RPMI8226 (cell line): ENCODE data around the gene SNTG2.
A peak's percentile ranks its signal among the peaks of the same experiment; 100 is the strongest.

Experiments
- DNase-seq: peaks from one replicate; pipeline ENCODE4 v3.0.0-alpha.2; 2015

SNTG2 gene

DNA sequence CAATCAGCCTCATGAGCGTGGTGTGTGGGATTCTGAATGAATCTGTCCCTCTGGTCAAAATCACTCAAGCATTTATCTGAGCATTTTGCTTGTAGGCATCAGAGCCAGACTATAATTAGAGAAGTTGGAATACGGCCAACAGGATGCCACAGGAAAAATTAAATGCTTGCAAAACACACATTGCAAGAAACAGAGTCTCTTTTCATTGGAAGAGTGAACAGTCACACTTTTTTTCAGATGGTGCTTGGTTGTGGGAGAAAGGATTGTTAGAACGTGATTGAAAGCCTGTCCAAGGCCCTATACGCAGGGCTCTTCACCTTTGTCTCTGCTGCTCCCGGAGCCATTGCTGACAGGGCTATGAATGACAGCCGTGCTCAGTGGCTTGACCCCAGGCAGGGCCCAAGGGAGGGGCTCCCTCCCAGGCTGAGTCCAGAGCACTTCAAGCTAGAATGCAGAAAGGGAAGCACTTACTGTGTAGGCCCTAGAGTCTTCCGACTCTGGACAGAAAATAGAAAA, 59.8 kb downstream of the SNTG2 start:
- peak; percentile 24 for DNase-seq

DNA sequence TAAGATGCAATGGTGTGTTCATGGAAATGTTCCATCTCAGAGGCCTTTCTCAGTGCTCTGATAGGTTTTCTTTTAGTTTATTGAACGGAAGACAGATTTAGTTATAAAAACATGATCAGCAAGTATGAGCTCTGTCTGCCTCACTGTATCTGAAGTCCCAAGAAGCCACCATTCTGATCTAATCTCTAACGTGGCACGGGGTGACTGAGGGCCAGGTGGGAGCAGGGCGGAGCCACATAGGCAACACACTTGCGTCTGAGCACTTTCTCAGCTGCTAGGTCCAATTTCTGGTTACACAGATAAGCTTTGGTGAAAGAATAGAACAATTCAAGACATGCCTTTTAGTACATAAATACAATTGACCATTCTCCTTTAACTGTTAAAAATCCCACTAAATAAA, 60.4 kb downstream of the SNTG2 start:
- DNase-seq: no peak

DNA sequence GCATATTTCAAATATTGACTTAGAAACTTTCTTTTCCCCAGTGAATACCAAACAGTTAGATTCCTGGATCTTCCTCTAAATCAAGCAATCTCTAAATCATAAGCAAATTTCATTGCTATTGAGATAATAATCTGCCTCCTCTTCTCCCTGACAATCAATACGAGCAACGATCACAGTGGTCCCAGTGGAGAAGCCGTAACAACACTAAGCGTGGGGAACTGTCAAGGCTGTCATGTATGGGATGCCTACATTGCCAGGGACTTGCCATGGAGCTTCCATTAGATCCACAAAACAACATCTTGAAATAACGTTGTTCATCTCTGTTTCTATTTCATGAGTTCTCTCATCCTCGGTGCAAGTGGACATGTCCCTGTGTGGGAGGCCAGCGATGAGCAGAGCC, 61.3 kb downstream of the SNTG2 start:
- no peak for DNase-seq

DNA sequence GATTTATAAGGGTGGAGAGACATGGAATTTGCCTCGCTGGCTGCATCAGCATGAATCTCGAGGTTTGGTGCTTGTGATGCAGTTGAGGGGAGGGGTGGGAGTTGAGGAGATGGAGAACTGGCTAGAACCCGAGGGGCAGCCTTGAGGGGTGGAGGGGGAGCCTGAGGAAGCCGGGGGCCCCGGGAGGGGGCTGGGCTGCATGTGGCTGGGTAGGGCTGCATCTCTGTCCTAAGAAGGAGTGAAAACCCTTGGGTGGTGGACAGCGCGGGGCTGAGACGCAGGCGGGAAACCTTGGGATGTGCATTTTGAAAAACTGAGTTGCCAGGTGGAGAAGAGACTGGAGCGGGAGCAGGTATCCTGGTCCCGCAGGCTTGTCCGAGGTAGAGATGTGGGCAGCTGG, 64.2 kb downstream of the SNTG2 start:
- no peak for DNase-seq

DNA sequence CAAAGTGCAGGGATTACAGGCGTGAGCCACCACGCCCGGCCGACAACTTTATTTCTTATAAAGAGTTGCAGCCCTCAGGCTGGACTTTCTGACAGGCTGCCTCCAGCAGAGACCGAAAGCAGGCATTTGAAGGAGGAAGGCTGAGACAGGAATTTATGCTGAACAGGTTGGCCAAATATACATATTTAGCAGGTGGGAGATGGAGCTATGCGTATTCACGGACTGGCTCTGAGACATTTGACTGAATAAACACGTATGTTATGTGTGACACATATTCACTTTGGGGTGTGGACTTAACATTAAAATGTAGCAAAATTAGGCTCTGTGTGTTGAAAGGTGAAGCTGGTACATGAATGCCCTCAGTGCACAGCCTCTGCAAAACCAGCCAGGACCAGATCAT, 65.9 kb downstream of the SNTG2 start:
- no peak for DNase-seq

DNA sequence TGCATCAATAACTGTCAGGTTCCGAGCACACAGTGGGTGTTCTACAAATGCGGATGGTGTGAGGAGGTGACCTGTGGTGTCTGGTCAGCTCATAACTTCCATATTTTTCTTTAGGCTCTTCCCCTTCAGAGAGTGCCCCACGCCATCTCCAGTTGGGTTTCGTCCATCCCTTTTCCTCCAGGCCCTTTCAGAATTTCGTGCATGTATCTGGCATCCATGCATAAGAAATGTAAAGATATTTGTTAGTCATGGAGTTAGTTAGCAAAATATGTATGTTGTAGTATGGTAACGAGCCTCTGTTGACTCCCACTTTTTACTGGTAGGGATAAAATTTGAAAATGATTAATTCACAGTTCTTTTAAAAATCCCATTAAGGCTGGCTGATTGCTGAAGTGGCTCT, 67.2 kb downstream of the SNTG2 start:
- DNase-seq: no peak

DNA sequence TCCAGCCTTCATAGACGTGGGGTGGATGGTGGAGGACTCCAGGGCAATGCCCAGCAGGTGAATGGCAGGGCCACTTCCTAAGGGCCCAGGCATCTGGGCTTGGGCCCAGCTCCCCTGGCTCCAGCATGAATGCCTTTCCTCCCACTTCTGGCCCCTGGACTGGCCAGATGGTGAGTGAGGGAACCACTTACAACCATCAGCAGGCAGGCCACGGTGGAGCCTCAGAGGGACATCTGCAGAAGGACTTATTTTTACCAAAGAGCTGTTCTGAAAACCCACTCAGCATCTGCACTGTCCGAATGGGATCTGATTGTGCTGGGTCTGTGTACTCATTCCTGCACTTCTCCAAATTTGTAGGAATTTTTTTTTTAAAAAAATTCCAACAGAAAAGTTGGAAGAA, 69.6 kb downstream of the SNTG2 start:
- DNase-seq: no peak

DNA sequence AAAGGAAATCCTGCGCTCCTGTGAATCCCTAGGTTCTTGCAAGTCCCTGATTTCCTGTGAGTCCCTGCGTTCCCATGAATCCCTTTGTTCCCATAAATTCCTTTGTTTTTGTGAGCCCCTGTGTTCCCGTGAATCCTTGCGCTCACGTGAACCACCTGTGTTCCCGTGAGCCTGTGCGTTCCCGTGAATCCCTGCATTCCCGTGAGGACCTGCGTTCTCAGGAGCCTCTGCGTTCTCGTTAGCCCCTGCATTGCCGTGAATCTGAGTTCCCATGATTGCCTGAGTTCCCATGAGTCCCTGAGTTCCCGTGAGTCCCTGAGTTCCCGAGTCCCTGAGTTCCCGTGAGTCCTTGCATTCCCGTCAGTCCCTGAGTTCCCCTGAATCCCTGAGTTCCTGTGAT, 71.5 kb downstream of the SNTG2 start:
- no peak for DNase-seq

DNA sequence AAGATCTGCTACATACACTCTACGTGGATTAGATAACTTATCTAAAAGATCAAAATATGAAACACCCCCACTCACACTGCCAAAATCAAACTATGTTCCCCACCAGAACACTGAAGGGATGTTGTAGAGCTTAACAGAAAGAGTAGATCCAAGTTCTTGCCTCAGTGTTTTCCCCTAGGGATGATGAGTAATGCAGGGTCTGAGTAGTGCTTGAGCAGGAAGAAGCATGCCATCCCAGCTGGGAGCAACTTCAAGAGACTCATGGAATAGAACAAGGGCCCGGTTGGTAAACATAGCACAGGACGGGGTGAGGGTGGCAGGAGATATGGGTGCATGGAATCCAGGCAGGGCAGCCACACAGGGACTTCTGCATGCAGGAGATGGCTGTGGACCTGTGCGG, 74.3 kb downstream of the SNTG2 start:
- no peak for DNase-seq

DNA sequence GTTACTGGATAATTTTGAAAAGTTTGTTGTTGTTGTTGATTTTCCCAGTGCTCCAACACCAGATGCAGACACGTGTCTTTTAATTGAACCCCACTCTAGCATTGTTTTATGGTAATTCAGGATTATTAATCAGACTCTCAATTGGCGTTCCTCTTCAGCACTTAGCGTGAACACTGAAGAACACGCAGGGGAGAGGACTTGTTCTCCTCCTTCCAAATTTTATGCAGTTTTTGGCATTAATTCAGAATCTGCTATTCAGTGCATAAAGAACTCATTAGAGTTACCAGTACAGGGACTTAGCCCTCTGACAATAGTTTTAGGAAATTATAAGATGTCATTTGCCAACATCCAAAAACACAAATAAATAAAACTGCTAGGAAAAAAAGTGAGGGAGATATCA, 75.5 kb downstream of the SNTG2 start:
- DNase-seq: no peak

DNA sequence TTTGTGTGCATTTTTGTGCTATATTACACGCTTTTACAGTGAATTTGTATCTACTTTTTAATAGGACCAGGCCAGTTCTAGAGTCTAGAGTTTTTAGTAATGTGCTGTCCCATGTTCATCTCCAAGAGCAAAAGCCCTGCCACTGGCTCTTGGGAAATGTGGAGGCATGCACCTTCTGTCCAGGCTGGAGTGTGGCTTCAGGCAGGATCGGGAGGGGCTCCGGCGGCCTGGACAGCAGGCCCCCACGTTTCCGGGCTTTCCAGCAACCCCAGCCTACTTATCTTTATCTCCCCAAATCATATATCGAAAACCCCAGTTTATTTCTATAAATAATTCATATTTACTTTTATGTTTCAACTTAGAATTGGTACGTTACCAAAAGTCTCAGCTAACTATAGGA, 78.2 kb downstream of the SNTG2 start:
- no peak for DNase-seq

DNA sequence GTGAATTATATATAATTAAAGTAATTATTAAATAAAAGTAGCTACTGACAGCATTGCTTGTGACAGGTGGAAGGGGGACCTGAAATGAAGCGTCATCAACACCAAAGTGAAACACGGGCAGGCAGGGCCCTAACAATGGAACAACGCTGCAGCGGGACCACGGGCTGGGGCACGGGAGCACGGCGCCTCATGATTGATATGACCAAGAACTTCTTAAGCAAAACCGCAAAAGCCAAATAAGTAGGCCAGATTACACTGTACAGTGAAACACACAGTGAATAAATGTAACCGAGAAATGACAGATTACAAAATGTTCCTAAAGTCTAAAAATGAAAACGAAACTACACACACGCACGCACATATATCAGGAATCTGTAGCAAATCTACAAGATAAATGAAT, 81.4 kb downstream of the SNTG2 start:
- peak; percentile 12 for DNase-seq

DNA sequence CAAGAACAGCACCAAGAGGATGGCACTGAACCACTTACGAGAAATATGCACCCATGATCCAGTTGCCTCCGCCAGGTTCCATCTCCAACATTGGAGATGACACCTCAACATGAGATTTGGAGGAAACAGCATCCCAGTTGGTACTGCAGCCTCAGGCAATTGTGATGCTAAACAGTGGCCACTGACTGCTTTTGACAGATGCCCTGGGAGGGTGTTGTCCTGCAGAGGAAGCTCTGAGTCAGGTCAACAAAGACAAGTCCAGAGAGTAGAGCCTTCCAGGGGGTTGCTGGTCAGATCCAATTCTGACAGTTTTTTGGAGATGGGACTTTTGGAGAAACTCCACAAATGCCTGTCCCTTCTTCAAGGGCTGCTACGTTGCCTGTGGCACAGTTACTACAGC, 82.4 kb downstream of the SNTG2 start:
- no peak for DNase-seq

DNA sequence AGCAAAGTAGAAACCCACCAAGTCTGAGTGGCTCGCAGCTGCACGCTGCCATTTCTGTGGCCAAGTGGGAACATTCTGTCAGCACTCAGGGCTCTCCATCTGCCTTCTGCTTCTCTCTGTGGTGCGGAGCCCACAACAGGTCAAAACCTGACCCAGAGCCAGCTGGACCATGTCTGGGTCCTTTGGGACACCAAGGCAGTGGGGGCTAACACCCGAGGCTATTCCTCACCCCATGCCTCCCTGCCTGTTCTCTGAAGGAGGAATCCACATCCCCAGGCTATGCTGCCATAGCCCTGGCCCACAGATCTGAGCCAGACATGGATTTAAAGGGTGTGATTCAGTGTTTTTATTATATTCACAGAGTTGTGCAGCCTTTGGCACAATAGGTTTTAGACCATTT, 86.4 kb downstream of the SNTG2 start:
- no peak for DNase-seq

DNA sequence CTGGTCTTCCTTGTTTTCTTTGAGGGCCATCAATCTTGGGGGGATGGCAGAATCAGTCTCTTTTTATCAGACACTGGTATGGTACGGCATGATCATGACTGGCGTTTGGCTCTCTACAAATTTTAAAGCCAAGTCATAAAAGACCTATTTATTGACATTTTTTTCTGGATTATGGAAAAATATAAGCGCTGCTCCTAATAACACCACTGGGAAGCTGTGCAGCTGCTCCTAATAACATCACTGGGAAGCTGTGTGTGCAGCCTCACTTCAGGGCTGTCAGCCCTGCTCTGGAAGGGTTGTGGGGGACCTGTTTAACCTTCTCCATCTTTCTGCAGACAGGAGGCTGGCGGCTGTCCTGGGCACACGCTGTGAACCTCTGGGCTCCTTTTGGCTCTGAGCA, 88.9 kb downstream of the SNTG2 start:
- DNase-seq: no peak

DNA sequence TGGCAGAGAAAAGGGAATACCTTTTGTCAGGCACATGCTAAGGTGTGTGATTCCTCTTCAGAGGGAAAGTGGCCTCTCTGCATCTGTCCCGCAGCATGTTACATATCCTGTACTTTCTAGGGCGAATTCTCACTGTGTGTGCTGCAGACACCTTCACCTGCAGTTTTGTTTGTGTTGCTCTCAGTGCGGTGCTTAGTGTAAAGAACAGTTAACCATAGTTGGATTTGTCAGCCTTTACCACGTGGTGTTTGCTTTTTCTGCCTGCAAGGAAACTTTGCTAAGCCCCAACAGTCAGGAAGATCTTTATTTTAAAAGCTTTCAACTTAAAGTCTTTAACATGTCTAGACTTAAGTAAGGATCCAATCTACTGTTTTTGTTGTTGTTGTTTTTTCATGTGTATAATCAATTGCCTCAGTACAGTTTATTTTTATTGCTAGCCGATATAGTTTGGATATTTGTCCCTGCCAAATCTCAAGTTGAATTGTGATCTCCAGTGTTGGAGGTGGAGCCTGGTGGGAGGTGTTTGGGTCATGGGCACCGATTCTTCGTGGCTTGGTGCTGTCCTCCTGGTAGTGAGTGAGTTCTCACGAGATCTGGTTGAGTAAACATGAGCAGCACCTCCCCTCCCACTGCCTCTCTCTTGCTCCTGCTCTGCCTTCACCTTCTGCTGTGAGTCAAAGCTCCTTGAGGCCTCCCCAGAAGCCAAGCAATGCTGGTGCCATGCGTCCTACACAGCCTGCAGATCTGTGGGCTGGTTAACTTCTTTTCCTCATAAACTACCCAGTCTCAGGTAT, 90.6 kb downstream of the SNTG2 start:
- no peak for DNase-seq

DNA sequence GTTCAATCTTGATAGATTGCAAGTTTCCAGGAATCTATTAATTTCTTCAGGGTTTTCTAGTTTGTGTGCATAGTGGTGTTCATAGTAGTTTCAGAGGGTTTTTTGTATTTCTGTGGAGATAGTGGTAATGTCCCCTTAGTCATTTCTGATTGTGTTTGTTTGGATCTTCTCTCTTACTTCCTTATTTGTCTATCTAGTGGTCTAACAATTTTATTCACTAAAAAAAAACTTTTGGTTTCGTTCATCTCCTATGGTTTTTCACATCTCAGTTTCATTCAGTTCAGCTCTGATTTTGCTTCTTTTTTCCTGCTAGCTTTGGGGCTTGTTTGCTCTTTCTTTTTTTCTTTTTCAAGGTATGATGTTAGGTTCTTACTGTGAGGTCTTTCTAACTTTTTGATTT, 94.5 kb downstream of the SNTG2 start:
- DNase-seq: no peak

DNA sequence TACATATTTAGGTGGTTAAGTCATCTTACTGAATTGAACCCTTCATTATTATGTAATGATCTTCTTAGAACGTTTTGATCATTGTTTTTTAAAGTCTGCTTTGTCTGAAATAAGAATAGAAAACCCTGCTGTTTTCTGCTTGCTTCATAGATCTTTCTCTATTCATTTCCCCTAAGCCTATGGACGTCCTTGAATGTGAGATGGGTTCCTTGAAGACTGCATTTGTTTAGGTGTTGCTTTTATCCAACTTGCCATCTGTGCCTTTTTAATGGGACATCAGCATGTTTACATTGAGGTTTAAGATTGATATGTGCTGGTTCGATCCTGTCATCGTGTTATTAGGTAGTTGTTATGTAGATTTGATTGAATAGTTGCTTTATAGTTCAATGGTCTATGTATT, 95.4 kb downstream of the SNTG2 start:
- DNase-seq: no peak

DNA sequence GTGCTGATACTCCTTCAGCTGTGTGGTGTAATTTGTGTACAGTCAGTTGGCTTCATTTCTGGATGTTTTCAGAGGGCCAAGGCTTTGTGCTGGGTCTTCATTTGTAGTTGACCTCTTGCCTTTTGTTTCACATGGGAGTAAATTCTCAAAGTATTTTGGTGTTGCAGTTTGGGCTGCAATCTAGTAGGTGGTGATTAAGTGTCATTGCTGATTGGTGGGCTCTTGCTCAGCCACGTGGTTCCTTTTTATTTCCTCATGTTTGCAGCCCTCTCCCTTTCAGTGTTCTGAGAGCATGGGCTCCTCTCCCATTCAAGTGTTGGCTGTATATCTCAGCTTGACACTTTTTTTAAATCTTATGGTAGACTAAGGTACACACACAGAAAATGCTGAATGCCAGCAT, 96.8 kb downstream of the SNTG2 start:
- no peak for DNase-seq

DNA sequence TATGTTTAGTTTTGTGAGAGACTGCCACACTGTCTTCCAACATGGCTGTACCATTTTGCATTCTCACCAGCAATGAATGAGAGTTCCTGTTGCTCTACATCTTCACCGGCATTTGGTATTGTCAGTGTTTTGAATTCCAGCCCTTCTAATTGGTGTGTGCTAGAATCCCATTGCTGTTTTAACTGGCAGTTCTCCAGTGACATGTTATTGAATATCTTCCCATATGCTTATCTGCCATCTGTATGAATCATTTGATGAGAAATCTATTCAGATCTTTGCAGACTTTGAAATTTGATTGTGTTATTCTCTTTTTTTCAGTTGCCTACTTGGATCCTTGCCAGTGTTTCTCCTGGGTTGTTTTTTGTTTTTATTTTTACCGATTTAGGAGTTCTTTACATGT, 99.0 kb downstream of the SNTG2 start:
- no peak for DNase-seq

DNA sequence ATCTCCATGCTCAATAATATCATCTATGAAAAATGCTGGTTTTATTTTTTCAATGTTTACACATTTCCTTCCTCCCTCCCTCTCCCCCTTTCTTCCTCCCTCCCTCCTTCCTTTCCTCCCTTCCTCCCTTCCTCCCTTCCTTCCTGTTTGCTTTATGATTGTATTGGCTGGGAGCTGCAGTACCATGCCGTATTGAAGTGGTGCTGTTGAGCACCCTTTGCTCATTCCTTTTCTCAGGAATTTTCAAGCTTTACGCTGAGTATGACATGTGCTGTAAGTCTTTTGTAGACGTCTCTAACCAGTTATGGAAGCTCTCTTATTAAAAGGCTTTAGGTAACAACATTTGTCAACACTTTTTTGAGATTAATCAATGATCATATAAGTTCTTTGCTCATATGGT, 100.4 kb downstream of the SNTG2 start:
- DNase-seq: no peak

DNA sequence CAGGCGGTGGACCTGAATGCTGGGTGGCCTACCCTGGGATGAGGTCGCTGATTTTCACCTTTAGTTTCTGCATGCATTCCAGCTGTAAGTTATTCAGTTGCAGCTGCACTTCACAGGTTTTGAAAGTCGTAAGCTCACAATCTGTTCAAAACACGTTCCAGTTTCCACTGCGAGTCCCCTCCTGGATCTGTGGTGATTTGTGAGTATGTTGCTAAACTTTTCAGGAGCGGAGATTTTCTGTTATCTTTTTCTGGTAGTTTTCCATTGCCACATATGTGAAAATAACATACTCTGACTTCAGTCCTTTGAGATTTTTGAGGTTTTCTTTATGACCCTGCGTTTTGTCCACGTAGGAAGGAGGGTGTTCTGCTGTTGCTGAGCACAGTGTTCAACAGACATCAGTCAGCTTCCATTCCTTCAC, 102.1 kb downstream of the SNTG2 start:
- no peak for DNase-seq

DNA sequence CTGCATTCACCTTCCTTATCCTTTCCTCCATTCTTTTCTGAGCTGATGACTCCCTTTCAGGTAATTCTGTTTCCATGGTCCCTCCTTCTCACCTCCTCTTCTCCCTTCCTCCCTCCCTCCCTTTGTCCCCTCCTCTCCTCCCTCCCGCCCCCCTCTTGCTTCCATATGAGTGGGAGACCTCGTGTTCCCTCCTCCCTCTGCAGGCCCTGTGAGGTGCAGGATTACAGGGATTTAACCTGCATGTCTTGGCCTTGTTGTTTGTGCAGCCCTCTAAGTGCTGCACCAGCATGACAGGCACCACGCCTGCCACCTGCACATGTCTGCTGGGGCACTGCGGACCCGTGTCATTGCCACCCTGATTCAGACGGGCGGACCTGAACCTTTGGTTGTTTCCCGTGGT, 103.1 kb downstream of the SNTG2 start:
- no peak for DNase-seq

DNA sequence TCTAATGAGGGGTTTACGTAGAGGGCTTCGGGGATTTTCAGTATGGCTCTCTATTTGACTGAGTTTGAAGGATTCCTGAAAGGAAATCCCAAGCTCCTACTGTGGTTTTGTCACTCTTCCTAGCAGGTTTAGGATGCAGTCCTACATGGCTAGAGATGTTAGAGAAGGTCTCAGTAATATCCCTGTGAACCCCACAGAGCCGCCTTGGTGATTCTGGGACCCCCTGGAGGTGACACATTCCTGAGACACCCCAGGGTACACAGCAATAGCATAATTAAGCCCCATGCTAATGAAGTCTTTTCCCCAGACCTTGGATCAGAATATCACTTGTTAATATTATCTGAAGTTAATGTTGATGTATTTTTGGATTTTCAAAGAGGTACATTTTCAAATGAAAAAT, 103.8 kb downstream of the SNTG2 start:
- DNase-seq: no peak

DNA sequence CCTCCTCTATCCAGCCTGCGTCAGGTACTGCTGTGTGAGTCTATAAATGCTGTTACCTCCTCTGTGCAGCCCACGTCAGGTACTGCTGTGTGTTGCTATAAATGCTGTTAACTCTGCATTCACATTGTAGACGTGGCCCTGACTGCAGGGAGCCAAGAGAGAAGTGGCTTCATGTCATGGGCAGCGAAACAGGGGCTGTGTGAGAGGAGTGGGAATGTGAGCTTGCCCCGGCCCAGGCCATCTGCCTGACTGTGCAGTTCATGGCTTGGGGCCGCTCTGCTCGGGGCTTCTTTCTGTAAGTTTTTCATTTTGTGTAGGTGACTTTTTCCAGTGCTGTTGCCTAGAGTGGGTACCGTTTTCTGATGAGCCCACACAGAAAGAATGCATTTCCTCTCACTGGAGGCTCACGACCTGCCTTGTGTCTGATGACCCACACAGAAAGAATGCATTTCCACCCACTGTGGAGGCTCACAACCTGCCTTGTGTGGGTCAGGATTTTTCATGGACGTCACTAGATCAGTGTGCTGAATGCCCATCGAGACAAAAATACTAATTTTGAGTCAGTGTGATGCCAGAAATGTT, 104.5 kb downstream of the SNTG2 start:
- no peak for DNase-seq
